OCI-LY1 (cell line): ENCODE results near the gene PARD3B.

Source experiments
- CTCF ChIP-seq: fragments of 200-600 bp; sonication (generic), shearing (Covaris generic); IDR thresholded peaks from 2 replicates; pipeline ENCODE4 v1.5.1; 2017; ENCODE audit warnings: mild to moderate bottlenecking, antibody characterized with exemption, low read length, moderate library complexity, mixed read lengths
- EZH2 ChIP-seq: fragments of 200-600 bp; sonication (generic), shearing (Covaris generic); IDR thresholded peaks from 2 replicates; pipeline ENCODE4 v1.8.0; 2017; ENCODE audit warnings: borderline replicate concordance, mixed run types, mild to moderate bottlenecking, antibody characterized with exemption, low read length, moderate library complexity, mixed read lengths

- TF ChIP-seq EZH2 (no peak), CTCF (no peak)
Measured at GRCh38 chr2:204754898-204755297, 209.6 kb downstream of the PARD3B start.
